Measurements from ENCODE around the gene PPP1CA. TPM values are rescaled to one million over a fixed set of nuclear protein-coding genes. Genes with fewer than 3 reads are reported as not detected.

PPP1CA gene
- polyA plus RNA-seq, 3 donors, result 209 to 551 (median 461) TPM

DNA sequence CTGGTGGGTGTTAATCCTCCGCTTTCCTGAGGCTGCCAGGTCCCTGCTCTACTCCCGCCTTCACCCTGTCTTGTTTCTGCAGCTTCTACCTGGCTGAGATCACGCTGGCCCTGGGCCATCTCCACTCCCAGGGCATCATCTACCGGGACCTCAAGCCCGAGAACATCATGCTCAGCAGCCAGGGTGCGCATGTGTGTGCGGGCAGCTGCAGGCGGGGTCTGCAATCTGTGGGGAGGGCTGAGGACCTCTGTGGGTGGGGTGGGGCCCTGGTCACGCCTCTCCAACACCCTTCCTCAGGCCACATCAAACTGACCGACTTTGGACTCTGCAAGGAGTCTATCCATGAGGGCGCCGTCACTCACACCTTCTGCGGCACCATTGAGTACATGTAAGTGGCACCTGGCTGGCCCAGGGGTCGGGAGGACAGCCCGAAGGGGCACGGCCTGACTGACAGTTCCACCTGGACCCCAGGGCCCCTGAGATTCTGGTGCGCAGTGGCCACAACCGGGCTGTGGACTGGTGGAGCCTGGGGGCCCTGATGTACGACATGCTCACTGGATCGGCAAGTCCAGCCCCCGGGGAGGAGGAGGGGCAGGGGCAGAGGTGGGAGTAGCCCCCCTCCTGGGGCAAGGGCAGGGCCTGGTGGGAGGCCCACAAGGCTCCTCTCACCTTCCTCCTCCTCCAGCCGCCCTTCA, 31.1 kb upstream of the PPP1CA start:
- peaks cover 16% of the 10 kb centered on the region for H3K79me2 ChIP-seq (ENCODE audit: insufficient read depth, low read length)
- Mint-ChIP-seq H3K4me3 (no peak overlapping the region), H3K36me3 (peaks cover 38 to 63% of the 10 kb centered on the region in 2 donors), H3K4me1 (peaks cover 20% of the 10 kb centered on the region), H3K27ac (no peak overlapping the region), H3K9me3 (peaks cover 0 to 2% (median 0%) of the 10 kb centered on the region in 7 donors), H3K27me3 (ENCODE audit: low read depth in 3 of 3) (no peaks in the 10 kb centered on the region)
- WGBS (ENCODE audit: insufficient coverage), result 98% methylated on average over 13 of the region's 22 CpGs
- TF ChIP-seq, protein P1, sequence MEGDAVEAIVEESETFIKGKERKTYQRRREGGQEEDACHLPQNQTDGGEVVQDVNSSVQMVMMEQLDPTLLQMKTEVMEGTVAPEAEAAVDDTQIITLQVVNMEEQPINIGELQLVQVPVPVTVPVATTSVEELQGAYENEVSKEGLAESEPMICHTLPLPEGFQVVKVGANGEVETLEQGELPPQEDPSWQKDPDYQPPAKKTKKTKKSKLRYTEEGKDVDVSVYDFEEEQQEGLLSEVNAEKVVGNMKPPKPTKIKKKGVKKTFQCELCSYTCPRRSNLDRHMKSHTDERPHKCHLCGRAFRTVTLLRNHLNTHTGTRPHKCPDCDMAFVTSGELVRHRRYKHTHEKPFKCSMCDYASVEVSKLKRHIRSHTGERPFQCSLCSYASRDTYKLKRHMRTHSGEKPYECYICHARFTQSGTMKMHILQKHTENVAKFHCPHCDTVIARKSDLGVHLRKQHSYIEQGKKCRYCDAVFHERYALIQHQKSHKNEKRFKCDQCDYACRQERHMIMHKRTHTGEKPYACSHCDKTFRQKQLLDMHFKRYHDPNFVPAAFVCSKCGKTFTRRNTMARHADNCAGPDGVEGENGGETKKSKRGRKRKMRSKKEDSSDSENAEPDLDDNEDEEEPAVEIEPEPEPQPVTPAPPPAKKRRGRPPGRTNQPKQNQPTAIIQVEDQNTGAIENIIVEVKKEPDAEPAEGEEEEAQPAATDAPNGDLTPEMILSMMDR (IDR thresholded peaks at IDR 0.05), result no peak
- no peak overlapping the region for H2AFZ ChIP-seq (ENCODE audit: insufficient read depth, low read depth, low read length, poor library complexity, severe bottlenecking)
- H3K9me3 ChIP-seq (replicated peaks in 1 of 2; ENCODE audit: control insufficient read depth in 1 of 2, insufficient read depth in 1 of 2, low read length in 2 of 2), result no peaks in the 10 kb centered on the region
- H4K20me1 ChIP-seq (ENCODE audit: insufficient read depth, low read length), result peaks cover 42% of the 10 kb centered on the region
- no peak overlapping the region for H3K4me3 ChIP-seq (replicated peaks in 1 of 3; ENCODE audit: low read depth in 2 of 3, low read length in 3 of 3)
- no peaks in the 10 kb centered on the region for H3K27me3 ChIP-seq (ENCODE audit: control insufficient read depth in 2 of 2, insufficient read depth in 2 of 2, low read length in 2 of 2)
- H3K4me2 ChIP-seq (replicated peaks; ENCODE audit: extremely low read depth, low read length, poor library complexity, severe bottlenecking), result no peak overlapping the region
- peaks cover 44 to 64% of the 10 kb centered on the region in 2 donors for H3K36me3 ChIP-seq (replicated peaks in 1 of 2; ENCODE audit: control insufficient read depth in 1 of 2, insufficient read depth in 2 of 2, low read length in 2 of 2)
- no peak for DNase-seq
- intact Hi-C loops (cut with micrococcal nuclease), result no loop called here
- H3K9ac ChIP-seq (ENCODE audit: insufficient read depth, low read length, poor library complexity, severe bottlenecking), result no peak overlapping the region
- H3K4me1 ChIP-seq (ENCODE audit: control insufficient read depth in 1 of 2, insufficient read depth in 2 of 2, low read length in 2 of 2), result peaks cover 24 to 26% of the 10 kb centered on the region in 2 donors
- no peak overlapping the region for H3K27ac ChIP-seq (ENCODE audit: low read depth in 1 of 2, low read length in 2 of 2)

DNA sequence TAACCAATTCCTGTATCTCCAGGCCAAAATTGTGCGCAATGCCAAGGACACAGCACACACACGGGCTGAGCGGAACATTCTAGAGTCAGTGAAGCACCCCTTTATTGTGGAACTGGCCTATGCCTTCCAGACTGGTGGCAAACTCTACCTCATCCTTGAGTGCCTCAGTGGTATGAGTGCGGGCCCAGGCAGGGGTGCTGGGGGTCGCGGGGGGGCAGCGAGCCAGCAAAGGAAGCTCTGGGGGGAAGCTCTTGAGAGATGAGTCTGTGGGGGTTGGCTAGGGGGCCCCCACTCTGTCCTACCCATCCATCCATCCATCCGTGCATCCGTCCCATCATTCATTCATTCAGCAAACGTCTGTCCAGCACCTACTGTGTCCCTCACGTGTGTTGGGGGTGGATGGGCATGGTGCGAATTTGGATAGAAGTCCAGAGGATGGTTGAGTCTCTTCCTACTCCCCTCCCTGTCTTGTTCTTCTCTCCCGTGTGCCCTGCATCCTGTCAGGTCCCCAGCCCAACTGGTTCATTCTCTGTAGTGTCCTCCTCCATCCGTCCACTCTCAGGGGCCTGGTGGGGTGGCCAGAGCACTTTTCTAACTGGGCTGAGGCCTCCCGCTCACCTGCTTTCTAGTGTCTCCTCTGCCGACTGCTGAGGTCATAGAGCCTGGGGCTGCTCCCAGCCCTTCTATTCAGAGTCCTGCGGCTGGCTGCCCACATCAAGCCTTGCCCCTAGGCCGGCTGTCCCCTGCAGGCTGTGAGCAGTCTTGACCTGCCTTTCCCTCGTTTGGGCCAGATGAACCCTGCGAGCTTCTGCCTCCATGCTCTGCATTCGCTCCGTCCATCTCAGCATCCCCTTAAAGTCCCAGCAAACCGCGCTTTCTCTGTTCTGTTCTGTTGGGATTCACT, 29.9 kb upstream of the PPP1CA start:
- H3K36me3 ChIP-seq (replicated peaks in 1 of 2; ENCODE audit: control insufficient read depth in 1 of 2, insufficient read depth in 2 of 2, low read length in 2 of 2), result peaks cover 44 to 61% of the 10 kb centered on the region in 2 donors
- no peaks in the 10 kb centered on the region for H3K9me3 ChIP-seq (replicated peaks in 1 of 2; ENCODE audit: control insufficient read depth in 1 of 2, insufficient read depth in 1 of 2, low read length in 2 of 2)
- Mint-ChIP-seq H3K9me3 (peaks cover 0 to 2% (median 0%) of the 10 kb centered on the region in 7 donors), H3K4me1 (peaks cover 22% of the 10 kb centered on the region), H3K4me3 (no peak overlapping the region), H3K27me3 (ENCODE audit: low read depth in 3 of 3) (no peaks in the 10 kb centered on the region), H3K36me3 (peaks cover 35 to 57% of the 10 kb centered on the region in 2 donors), H3K27ac (peak overlapping the region in 3 of 7 donors; percentile 60 to 77 (median 76))
- TF ChIP-seq, protein P1 (IDR thresholded peaks at IDR 0.05), result no peak
- DNase-seq, result no peak
- no peak overlapping the region for H3K27ac ChIP-seq (ENCODE audit: low read depth in 1 of 2, low read length in 2 of 2)
- H3K4me1 ChIP-seq (ENCODE audit: control insufficient read depth in 1 of 2, insufficient read depth in 2 of 2, low read length in 2 of 2), result peaks cover 21 to 24% of the 10 kb centered on the region in 2 donors
- H3K27me3 ChIP-seq (ENCODE audit: control insufficient read depth in 2 of 2, insufficient read depth in 2 of 2, low read length in 2 of 2), result no peaks in the 10 kb centered on the region
- no peak overlapping the region for H3K4me2 ChIP-seq (replicated peaks; ENCODE audit: extremely low read depth, low read length, poor library complexity, severe bottlenecking)
- H4K20me1 ChIP-seq (ENCODE audit: insufficient read depth, low read length), result peaks cover 33% of the 10 kb centered on the region
- intact Hi-C loops (cut with micrococcal nuclease), result no loop called here
- no peak overlapping the region for H3K9ac ChIP-seq (ENCODE audit: insufficient read depth, low read length, poor library complexity, severe bottlenecking)
- H3K4me3 ChIP-seq (replicated peaks in 1 of 3; ENCODE audit: low read depth in 2 of 3, low read length in 3 of 3), result no peak overlapping the region
- WGBS (ENCODE audit: insufficient coverage), result 94% methylated on average over 12 of the region's 24 CpGs
- peaks cover 16% of the 10 kb centered on the region for H3K79me2 ChIP-seq (ENCODE audit: insufficient read depth, low read length)
- no peak overlapping the region for H2AFZ ChIP-seq (ENCODE audit: insufficient read depth, low read depth, low read length, poor library complexity, severe bottlenecking)

Data from CD14-positive monocyte (primary cell).